ENCODE data around the gene WDFY2. TPM values are rescaled to one million over a fixed set of nuclear protein-coding genes. Genes with fewer than 3 reads are reported as not detected.

WDFY2 gene
- total RNA-seq, 1 experiment from 2014 or later: 14.1 TPM

- H3F3A ChIP-seq (ENCODE audit: insufficient read depth, low read depth): no peaks in the 10 kb centered on the region
- no peak overlapping the region for H3K4me2 ChIP-seq
- H3K9me2 ChIP-seq (ENCODE audit: insufficient read depth): no peaks in the 10 kb centered on the region
- no peaks in the 10 kb centered on the region for H4K20me1 ChIP-seq (ENCODE audit: insufficient read depth)
- no TSS peak for BruUV-seq (replicated peaks)
- no peaks in the 10 kb centered on the region for H3K79me2 ChIP-seq (ENCODE audit: low read depth)
- H3K9me3 ChIP-seq (ENCODE audit: insufficient read depth, low read depth): no peaks in the 10 kb centered on the region
- no peaks in the 10 kb centered on the region for H3K4me1 ChIP-seq (replicated peaks; ENCODE audit: insufficient read depth)
- ChIA-PET CTCF (no interaction called here), POLR2A (ENCODE audit: unreplicated experiment) (no interaction called here)
- H3K27ac ChIP-seq: no peak overlapping the region
- H3K36me3 ChIP-seq (ENCODE audit: low read depth): no peaks in the 10 kb centered on the region
- DNase-seq: no peak
- TF ChIP-seq EZH2 (IDR thresholded peaks at IDR 0.05; ENCODE audit: low read depth) (no peak), CTCF (conservative IDR thresholded peaks at IDR 0.05) (no peak)
- H2AFZ ChIP-seq: no peak overlapping the region
- intact Hi-C loops (cut with micrococcal nuclease; ENCODE audit: unreplicated experiment): no loop called here
- no peaks in the 10 kb centered on the region for H3K27me3 ChIP-seq (ENCODE audit: insufficient read depth, low read depth)
- no peak overlapping the region for H3K4me3 ChIP-seq
Observed at GRCh38 chr13:51778392-51778791, 194.1 kb downstream of the WDFY2 start.

DNA sequence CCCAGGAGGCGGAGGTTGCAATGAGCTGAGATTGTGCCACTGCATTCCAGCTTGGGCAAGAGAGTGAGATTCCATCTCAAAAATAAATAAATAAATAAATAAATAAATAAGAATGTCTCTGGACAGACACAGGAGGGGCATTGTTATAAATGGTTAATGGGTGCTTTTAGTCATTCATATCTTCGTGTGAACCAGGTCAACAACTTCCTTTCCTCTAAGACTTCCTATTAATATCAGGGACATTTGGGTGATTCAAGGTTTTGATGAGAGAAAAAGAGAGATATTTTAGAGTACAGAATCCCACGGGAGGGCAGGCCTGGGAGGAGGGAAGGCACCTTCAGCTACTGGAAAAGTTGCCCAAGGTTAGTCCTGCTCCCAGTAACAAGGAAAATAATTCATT, 195.8 kb downstream of the WDFY2 start:
- intact Hi-C loops (cut with micrococcal nuclease; ENCODE audit: unreplicated experiment): no loop called here
- DNase-seq: no peak
- Histone ChIP-seq H3K36me3 (ENCODE audit: low read depth) (no peaks in the 10 kb centered on the region), H3K27ac (no peak overlapping the region), H3K79me2 (ENCODE audit: low read depth) (no peaks in the 10 kb centered on the region), H3K9me3 (ENCODE audit: insufficient read depth, low read depth) (no peaks in the 10 kb centered on the region), H3K9me2 (ENCODE audit: insufficient read depth) (no peaks in the 10 kb centered on the region), H3K4me3 (no peak overlapping the region), H3K4me2 (no peak overlapping the region), H4K20me1 (ENCODE audit: insufficient read depth) (no peaks in the 10 kb centered on the region), H3K4me1 (replicated peaks; ENCODE audit: insufficient read depth) (no peaks in the 10 kb centered on the region), H2AFZ (no peak overlapping the region), H3F3A (ENCODE audit: insufficient read depth, low read depth) (no peaks in the 10 kb centered on the region), H3K27me3 (ENCODE audit: insufficient read depth, low read depth) (no peaks in the 10 kb centered on the region)
- POLR2A ChIA-PET (ENCODE audit: unreplicated experiment): no interaction called here
- CTCF ChIA-PET: no interaction called here
- no TSS peak for BruUV-seq (replicated peaks)
- no peak for TF ChIP-seq CTCF (conservative IDR thresholded peaks at IDR 0.05)
- TF ChIP-seq EZH2 (IDR thresholded peaks at IDR 0.05; ENCODE audit: low read depth): no peak

- Histone ChIP-seq H3K27me3 (ENCODE audit: insufficient read depth, low read depth) (no peaks in the 10 kb centered on the region), H3K4me2 (no peak overlapping the region), H4K20me1 (ENCODE audit: insufficient read depth) (no peaks in the 10 kb centered on the region), H3K9me3 (ENCODE audit: insufficient read depth, low read depth) (no peaks in the 10 kb centered on the region), H3K79me2 (ENCODE audit: low read depth) (no peaks in the 10 kb centered on the region), H3K36me3 (ENCODE audit: low read depth) (no peaks in the 10 kb centered on the region), H3K4me1 (replicated peaks; ENCODE audit: insufficient read depth) (no peaks in the 10 kb centered on the region), H2AFZ (no peak overlapping the region), H3K27ac (no peak overlapping the region), H3K9me2 (ENCODE audit: insufficient read depth) (no peaks in the 10 kb centered on the region), H3F3A (ENCODE audit: insufficient read depth, low read depth) (no peaks in the 10 kb centered on the region), H3K4me3 (no peak overlapping the region)
- BruUV-seq (replicated peaks): no TSS peak
- POLR2A ChIA-PET (ENCODE audit: unreplicated experiment): interaction anchor here (0.6 kb wide), 1 partner anchor 12 kb away, joined by 14 read pairs; no protein-coding TSS in a partner anchor
- TF ChIP-seq CTCF (conservative IDR thresholded peaks at IDR 0.05): peak; percentile 54
- no peak for TF ChIP-seq EZH2 (IDR thresholded peaks at IDR 0.05; ENCODE audit: low read depth)
- CTCF ChIA-PET: no interaction called here
- no peak for DNase-seq
- intact Hi-C loops (cut with micrococcal nuclease; ENCODE audit: unreplicated experiment): no loop called here
Observed at GRCh38 chr13:51781246-51782022, 197.2 kb downstream of the WDFY2 start.

All from PC-9 (cell line).